ENCODE measurements around the gene CYP19A1. TPM values are rescaled to one million over a fixed set of nuclear protein-coding genes. Genes with fewer than 3 reads are reported as not detected.

CYP19A1 gene
- total and polyA plus RNA-seq, 9 of the 15 experiments (the other 6 are each of a cell fraction or from before 2014, with no cell fraction given): 0.16 to 0.63 (median 0.47) TPM; not detected in 3

GRCh38 chr15:51315726-51316125 is 22.7 kb downstream of the CYP19A1 start:
- BruUV-seq (replicated peaks): no TSS peak

More at GRCh38 chr15:51315726-51316125, 22.7 kb downstream of the CYP19A1 start:
- Histone ChIP-seq H2AFZ (ENCODE audit: low read depth, low read length) (no peak overlapping the region), H3K4me3 (no peak overlapping the region), H3K9me3 (replicated peaks; ENCODE audit: control insufficient read depth, insufficient read depth, low read depth, low read length) (no peaks in the 10 kb centered on the region), H4K20me1 (replicated peaks; ENCODE audit: control insufficient read depth, insufficient read depth, low read length) (no peaks in the 10 kb centered on the region; the same call in 1 of the 2 replicates), H3K9me1 (ENCODE audit: control insufficient read depth, insufficient read depth, low read length) (no peaks in the 10 kb centered on the region), H3K4me1 (replicated peaks in 1 of 2; ENCODE audit: control insufficient read depth in 2 of 2, insufficient read depth in 2 of 2, low read length in 2 of 2) (no peaks in the 10 kb centered on the region), H3K27me3 (ENCODE audit: control insufficient read depth in 2 of 2, insufficient read depth in 2 of 2, low read length in 2 of 2) (peaks cover 3 to 11% of the 10 kb centered on the region in 2 experiments; a peak in 3 of 5 replicates), H3K4me2 (ENCODE audit: insufficient read depth, low read length) (no peak overlapping the region), H3K9ac (ENCODE audit: insufficient read depth in 1 of 2, low read depth in 2 of 2, low read length in 2 of 2) (no peak overlapping the region), H3K79me2 (ENCODE audit: control insufficient read depth, insufficient read depth, low read length) (no peaks in the 10 kb centered on the region), H3K36me3 (ENCODE audit: control insufficient read depth, insufficient read depth, low read length) (no peaks in the 10 kb centered on the region), H3K27ac (ENCODE audit: extremely low read depth, low read depth, low read length) (no peak overlapping the region)
- in situ Hi-C loops (cut with MboI) (no loop called here), intact Hi-C loops (cut with micrococcal nuclease) (no loop called here)
- POLR2A ChIA-PET: no interaction called here
- WGBS (ENCODE audit: insufficient coverage, low coverage, missing lambda C conversion rate): 1% methylated on average over 7 of the region's 7 CpGs
- FAIRE-seq (no peak), DNase-seq (ENCODE audit: extremely low read depth in 1 of 4, low spot score in 3 of 4) (no peak), ATAC-seq (no peak)
- TF ChIP-seq SPI1 (IDR thresholded peaks at IDR 0.05; ENCODE audit: borderline replicate concordance, low read depth, low read length): no peak
- TF ChIP-seq HOXB6 (CRISPR knock-in tag; IDR thresholded peaks at IDR 0.05; ENCODE audit: borderline replicate concordance): no peak
- TF ChIP-seq ZNF239 (CRISPR knock-in tag; IDR thresholded peaks at IDR 0.05): no peak
- TF ChIP-seq HSF4 (CRISPR knock-in tag; IDR thresholded peaks at IDR 0.05; ENCODE audit: borderline replicate concordance): no peak
- no peak for TF ChIP-seq SETDB1 (IDR thresholded peaks at IDR 0.05; ENCODE audit: low read length)
- TF ChIP-seq ZBTB49 (CRISPR knock-in tag; IDR thresholded peaks at IDR 0.05; ENCODE audit: borderline replicate concordance): no peak
- no peak for TF ChIP-seq PHF8 (IDR thresholded peaks at IDR 0.05; ENCODE audit: borderline replicate concordance, low read length)
- TF ChIP-seq ATF3 (IDR thresholded peaks at IDR 0.05): no peak
- TF ChIP-seq ATF3 (CRISPR knock-in tag; conservative IDR thresholded peaks at IDR 0.05): no peak
- no peak for TF ChIP-seq HMGN3 (IDR thresholded peaks at IDR 0.05; ENCODE audit: borderline replicate concordance, extremely low read depth, insufficient read length, low read depth, low read length)
- TF ChIP-seq ZFPM2 (CRISPR knock-in tag; IDR thresholded peaks at IDR 0.05): no peak
- no peak for TF ChIP-seq PHB2 (IDR thresholded peaks at IDR 0.05; ENCODE audit: low read depth)
- no peak for TF ChIP-seq JUN (IDR thresholded peaks at IDR 0.05; ENCODE audit: borderline replicate concordance, low read depth, low read length)
- no peak for TF ChIP-seq JUN (CRISPR knock-in tag; IDR thresholded peaks at IDR 0.05; ENCODE audit: borderline replicate concordance)
- no peak for TF ChIP-seq ETS1 (conservative IDR thresholded peaks at IDR 0.05; ENCODE audit: control insufficient read depth, low read depth, low read length)
- CTCF ChIA-PET (ENCODE audit: low intra/inter-chr PET ratio): no interaction called here

Measured in K562 (cell line).